ENCODE results near the gene ARL4D.
"Not testable (repeated sequence)": the region's sequence is repeated elsewhere in the genome, so short reads cannot be mapped to it uniquely, and the experiment has no call there.

Gene ARL4D

DNA sequence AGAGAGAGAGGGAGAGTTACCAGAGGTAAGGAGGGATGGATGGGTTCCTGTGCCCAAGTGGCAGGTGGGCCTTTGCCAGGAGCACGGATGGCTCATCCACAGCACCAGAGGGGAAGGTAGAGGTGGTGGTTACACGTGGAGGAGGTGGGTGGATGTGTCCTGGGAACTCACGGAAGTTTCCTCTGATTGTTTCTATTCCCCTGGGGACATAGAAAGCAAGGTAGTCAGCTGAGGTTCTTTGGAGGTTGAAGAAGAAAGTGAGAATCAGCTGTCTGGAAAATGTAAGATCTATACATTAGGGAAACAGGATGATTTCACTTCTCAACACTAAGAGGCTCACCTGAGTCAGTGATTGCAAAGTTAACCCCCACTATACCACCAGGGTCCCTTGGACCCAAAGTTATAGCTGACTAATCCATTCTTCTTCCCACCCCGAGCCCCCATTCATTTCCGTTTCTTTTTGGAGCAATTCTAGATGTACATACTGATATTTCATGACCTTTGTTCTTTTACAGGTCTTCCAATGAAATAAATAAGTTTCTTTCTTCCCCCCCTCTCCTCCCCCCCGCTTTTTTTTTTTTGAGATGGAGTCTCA lies 27.5 kb upstream of the ARL4D start:
- DNase-seq: no peak

DNA sequence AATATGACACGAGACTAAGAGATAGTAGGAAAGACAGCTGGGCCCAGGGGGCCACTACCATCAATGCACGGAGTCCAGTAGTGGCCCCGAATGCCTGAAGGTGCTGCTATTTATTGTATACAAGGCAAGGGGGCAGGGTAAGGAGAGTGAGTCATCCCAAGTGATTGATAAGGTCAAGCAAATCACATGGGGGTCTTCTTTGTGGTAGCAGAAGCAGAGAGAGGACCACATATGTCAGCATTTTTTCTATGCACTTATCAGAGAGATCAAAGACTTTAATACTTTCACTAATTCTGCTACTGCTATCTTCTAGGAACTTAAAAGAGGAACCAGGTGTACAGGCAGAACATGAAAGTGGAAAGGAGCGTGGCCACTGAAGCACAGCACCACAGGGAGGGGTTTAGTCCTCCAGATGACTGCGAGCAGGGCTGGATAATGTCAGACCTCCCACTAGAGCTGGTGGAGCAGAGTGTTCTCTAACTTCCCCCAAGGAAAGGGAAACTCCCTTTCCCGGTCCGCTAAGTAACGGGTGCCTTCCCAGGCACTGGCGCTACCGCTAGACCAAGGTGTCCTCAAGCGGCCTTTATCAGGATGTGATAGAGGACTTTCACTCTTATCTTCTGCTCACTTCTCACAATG lies 26.4 kb upstream of the ARL4D start:
- DNase-seq: no peak

DNA sequence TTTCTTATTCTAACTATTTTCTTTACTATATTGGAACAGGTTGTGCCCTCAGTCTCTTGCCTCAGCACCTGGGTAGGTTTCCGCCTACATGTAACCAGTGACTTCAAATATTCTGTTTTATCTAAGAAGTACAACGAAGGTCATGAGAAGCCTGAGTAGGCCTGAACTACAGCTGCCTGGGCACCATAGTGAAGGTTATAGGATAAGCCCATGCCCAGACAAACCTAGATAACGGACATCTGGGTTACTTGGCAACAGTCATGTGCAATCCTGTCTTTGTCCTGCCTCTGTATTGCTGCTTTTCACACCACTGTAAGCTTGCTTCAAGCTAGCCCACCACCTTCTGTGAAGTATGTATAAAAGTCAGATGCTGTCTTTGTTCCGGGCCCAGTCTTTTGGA lies 25.4 kb upstream of the ARL4D start:
- no peak for DNase-seq

DNA sequence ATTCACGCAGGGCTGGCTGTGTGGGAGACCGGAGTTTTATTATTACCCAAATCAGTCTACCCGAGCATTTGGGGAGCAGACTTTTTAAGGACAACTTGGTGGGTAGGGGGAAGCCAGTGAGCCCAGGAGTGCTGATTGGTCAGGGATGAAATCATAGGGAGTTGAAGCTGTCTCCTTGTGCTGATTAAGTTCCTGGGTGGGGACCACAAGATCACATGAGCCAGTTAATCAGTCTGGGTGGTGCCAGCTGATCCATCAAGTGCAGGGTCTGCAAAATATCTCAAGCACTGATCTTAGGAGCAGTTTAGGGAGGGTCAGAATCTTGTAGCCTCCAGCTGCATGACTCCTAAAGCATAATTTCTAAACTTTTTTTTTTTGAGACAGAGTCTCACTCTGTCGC lies 22.9 kb upstream of the ARL4D start:
- not testable (repeated sequence) for DNase-seq

DNA sequence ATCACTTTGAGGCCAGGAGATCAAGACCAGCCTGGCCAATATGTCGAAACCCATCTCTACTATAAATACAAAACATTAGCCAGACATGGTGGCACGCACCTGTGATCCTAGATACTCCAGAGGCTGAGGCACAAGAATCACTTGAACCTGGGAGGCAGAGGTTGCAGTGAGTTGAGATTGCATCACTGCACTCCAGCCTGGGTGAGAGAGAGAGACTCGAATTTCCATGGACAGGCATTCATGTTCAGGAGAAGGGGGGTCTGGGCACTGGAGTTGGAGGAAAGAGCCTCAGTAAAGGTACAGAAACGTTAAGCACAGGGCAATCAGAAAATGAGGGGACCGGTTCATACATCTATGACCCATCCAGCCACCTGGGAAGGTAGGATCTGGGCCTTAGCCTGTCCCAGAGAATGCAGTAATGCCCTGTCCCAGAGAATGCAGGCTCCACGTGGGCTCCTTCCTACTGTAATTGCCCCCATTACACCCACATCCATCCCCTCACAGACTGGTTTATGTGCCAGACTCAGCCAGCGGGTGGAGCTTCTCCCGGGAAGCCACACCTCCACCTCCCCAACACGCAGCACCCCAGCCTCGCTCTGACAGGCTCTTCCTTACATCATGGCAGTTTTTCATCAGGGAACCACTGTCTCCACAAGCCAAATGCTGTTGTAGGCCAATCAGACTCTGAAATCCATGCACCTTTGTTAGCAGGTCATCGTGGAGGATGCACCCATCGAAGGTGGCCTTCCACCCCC lies 21.6 kb upstream of the ARL4D start:
- DNase-seq: no peak

DNA sequence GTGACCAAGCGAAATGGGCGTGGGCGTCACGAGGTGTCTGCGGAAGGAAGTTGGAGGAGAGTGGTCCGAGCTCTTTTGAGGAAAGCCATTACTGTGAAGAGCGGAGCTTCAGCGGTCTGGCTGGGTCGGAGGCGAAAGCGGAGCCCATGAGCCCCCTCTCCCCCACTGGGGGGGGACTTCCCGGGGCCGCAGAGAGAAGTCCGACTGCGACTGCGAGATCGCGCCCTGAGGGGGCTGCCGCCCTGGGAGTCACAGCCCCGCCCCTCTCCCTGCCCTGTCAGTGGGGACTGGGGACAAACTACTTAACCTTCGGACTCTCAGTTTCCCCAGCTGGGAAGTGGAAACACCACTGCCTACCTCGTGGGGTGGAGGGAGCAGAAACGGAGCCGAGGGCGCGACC lies 20.0 kb upstream of the ARL4D start:
- no peak for DNase-seq

DNA sequence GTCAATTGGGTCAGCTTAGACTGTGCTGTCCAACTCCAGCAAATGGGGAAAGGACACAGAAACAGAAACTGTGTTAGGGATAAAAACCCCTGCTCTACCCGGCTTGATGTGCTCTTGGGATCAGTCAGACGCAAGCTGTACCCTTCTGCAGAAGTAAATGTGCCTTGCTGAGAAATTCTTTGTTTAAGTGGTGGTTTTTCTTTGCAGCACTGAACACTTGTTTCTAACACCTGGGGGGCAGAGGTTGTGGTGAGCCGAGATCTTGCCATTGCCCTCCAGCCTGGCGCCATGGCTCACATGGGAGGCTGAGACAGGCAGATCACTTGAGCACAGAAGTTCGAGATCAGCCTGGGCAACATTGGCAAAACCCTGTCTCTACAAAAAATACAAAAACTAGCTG lies 18.5 kb upstream of the ARL4D start:
- DNase-seq: no peak

DNA sequence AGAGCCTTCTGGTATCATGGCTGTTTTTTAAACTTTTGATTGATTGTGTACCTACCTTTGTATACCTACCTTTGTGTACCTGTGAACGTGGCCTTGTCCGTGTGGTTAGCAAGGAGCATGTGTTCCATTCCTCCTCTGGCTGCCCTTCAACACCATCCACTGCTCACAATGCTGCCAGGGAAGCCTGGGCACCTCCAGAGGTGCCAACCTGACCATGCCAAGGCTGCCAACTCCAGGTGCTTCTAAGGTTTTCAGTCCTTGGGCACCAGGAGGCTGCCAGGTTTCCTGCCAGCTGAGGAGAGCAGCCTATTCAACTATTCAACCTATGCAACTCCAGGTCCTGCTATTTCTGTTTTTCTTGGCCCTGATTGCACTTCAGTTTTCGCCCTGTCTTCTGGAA lies 17.6 kb upstream of the ARL4D start:
- DNase-seq: no peak

DNA sequence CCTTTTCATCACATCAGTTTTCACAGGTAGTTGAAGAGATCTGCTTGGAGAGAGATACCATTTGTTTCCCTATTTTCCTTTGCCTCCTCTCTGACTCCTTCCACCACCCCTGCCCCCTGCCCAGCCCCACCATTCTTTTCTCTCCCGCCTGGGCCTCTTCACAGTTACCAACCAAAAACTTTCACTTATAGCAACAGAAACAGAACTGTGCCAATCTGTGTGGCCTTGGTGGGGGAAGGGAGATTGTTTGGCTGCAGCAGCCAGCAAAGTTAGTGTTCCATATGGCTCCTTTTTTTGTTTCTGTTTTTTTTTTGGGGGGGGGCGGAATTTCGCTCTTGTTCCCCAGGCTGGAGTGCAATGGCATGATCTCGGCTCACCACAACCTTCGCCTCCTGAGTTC lies 17.2 kb upstream of the ARL4D start:
- DNase-seq: no peak

DNA sequence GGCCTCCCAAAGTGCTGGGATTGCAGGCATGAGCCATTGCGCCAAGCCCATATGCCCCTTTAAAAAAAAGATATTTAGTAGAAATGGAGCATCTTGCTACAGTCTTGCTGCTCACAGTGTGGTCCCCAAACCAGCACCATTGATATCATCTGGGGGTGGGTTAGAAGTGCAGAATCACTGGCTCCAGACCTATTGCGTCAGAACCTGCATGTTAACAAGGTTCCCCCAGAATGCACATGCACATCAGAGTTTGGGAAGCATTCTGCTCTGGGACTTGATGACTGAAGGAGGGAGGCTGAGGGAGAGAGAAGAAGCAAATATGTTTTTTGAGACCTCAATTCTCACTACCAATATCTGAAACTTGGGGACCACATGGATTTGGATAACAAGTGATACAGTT lies 16.0 kb upstream of the ARL4D start:
- no peak for DNase-seq

DNA sequence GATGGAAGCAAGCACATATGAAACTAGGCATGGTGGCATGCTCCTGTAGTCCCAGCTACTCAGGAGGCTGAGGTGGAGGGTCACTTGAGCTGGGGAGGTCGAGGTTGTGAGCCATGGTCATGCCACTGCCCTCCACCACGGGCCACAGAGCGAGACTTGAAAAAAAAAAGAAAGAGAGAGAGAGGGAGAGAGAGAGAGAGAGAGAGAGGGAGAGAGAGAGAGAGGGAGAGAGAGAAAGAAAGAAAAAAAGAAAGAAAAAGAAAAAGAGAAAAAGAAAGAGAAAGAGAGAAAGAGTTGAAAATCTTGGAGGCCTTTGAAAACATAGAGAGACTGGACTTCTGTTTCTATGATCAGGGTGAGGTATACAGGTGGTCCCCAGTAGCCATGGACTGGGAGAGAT lies 15.4 kb upstream of the ARL4D start:
- DNase-seq: no peak

DNA sequence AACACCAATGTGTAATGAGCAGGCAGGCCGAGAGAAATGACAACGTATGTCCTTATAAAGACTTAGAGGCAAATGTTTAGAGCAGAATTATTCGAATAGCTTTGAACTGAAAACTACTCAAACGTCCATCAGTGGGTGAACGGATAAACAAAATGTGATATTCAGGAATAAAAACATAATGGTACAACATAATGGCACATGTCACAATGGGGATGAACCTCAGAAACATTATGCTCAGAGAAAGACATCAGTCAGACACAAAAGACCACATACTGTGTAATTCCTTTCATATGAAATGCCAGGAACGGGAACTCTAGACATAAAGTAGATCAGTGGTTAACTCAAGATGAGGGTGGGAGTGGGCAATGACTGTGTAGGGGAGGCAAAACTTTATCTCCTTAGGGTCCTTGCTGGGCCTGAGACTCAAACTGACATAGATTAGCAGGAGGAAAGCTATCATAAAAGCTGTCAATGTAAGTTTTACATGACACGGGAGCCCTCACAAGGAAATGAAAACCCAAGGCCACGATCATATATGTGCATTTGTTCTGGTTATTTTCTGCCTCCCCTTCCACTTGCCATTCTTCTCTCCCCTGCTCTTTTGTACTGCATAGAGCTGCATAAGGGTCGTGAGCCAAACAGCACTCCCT lies 14.8 kb upstream of the ARL4D start:
- no peak for DNase-seq

DNA sequence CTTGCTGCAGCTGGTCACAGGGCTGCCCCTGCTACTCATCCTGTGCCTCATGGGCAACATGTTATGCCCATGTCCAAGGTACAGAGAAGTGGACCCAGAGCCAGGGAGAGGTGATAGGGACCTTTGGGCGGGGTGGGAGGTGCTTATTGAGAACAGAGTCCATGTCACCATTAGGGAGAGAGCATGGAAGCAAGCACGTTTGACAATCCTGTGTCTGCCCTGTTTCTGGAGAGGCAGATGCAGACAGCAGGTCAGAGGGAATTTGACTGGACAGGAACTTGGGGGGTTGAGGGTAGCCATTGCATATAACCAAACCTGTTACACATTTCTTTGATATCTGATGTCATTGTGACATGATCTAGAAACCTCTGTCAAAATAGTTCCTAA lies 14.3 kb upstream of the ARL4D start:
- DNase-seq: no peak

DNA sequence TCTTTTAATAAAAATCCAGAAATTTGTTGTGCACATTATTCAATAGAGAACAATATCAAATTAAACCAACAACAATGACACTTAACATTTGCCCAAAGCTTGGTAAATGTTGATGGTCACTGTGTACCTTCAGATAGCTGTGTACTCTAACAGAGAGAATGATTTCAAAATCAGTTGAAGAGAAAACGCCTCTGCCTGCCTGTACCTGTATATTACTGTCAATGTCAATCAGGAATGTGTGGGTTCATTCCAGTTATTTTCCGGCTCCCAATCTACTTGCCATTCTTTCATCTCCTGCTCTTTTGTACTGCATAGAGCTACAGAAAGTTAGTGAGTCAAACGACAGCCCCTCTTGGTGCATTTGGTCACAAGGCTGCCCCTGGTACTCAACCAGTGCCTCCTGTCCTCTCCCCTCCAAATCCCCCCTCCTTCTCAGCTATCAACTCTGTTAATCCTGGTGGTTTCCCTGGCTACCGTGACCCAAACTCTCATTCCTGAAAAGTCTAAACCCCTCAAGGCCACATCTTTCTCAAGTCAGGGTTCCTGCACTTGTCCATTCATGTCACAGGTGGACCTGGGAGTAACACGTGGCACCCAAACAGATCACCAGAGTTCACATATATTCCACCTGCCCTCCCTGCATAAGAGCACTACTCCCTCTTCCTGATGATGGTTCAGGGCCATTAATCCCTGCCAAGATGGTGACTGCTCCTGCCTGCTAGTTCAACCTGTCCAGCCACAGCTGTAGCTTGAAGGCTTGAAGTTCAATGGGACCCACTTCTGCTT lies 13.6 kb upstream of the ARL4D start:
- no peak for DNase-seq

DNA sequence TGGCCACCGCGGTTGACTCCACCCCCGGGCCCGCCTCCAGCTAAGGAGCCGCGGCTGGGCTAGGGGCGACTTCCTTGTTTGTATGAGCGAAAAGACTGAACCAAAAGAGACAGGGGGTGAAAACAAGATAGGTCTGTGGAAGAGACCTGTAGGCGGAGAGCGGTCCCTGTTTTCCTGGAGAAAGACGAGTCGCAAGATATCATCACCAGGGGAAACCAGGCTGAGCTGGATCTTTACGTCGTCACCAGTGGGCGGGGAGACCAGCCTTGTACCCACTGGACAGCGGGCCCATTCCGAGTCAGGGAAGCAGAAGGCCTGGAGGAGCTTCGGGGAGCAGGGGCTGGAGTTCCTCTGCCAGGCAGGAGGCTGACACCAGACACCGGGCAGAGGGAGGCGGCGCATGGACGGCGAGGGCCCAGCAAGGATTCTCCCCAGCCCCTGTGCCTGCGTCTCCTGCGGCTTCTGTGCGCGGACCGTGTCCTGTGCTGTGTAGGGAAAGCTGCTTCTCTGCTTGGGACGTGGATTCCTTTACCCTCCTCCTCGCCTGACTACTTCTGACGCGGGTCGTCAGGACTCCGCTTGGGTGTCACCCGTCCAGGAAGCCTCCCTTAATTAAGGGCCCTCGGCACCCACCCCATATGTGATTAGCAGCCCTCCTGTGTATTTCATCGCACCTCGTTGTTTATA lies 10.3 kb upstream of the ARL4D start:
- DNase-seq: peak; percentile 73

DNA sequence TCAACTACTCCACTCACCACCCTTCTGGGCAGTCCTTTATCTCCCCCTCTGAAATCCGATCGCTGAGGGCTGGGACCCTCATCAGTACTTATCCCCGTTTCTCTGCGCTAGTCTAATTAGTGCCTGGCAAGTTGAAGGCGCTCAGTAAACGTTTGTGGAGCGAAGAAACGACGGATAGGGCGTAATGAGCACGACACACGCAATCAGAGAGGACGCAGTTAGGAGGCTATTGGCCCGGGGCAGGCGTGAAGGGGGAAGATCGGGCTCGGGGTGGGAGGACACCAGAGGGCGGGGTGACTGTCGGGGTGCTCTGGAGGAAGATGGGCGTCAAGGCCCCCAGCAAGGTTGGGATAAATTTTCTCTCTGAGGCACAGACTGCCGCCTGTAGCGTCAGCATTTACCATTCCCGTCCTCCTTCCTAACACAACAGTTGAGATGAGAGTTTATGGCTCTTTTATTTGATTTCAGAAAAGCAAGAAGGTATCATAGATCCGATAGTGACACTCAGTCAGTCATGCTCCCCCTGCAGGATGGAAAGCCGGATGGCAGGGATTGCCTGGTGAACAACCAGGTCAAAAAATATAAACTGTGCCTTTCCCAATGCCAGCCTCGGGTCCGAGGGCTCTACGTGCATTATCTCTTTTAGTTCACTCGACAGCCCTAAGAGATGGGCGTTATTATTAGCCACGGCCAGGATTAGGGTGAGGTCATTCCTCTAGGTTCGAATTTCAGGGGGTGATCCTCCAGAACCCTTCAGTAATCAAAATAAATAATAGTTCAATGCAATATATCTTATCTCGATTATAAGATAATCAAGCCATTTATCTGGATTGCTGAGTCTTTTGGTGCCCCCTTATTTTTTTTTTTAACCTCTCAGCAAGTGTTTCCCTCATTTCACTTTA lies 9.5 kb upstream of the ARL4D start:
- peak; percentile 51 for DNase-seq

DNA sequence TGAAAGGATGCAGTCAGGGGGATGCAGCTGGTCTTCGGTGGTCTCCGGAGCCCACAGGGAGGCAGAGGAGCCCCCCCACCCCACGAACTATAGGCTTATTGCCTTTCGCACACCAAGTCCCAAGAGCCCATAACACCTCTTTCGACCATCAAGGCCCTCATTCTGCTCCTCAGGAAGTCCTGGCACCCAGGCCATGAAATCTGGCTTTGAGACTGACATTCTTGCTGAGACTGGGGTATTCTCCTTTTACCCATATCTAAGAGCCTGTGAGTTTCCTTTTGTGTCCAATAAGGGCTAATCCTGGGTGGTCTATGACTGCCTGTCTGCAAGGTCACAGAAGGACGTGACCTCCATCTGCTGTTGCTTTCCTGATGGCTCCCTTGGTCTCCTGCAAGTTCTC lies 6.4 kb upstream of the ARL4D start:
- no peak for DNase-seq

DNA sequence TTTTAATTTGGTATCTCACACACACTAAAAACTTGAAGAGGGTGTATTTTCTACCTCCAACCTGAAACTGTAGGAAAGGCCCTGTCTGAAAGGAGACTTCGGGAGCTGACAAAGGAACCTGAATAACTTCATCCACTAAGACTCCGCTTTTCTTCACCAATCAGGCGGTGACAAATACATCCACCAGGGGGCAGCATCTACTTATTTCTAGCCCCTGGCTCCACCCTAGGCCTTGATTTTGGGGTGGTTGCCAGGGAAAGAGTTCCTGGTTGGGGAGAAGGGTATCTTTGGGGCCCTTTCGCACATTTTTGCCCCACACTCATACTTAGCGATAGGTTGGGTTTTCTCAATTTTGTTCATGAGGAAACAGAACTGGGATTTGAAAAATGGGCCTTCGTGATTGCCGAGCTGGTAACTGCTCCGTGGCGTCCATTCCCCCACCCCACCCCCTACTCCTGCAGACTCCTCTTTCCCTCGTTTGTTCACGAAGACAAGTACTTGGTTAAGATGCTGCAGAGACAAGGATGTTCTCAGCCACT lies 4.8 kb upstream of the ARL4D start:
- DNase-seq: no peak

DNA sequence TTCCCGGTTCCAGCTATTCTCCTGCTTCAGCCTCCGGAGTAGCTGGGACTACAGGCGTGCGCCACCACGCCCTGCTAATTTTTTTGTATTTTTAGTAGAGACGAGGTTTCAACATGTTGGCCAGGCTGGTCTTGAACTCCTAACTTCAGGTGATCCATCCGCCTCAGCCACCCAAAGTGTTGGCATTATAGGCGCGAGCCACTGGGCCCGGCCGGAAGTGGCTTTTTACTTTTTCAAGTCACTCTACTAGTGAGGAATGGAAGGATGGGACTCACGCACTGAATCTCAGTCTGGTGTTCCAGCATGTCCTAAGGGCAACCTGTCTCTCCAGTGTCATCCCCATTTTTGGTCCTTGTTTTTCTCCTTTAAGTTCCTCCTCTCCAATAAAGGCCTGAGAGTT lies 4.1 kb upstream of the ARL4D start:
- DNase-seq: not testable (repeated sequence)

DNA sequence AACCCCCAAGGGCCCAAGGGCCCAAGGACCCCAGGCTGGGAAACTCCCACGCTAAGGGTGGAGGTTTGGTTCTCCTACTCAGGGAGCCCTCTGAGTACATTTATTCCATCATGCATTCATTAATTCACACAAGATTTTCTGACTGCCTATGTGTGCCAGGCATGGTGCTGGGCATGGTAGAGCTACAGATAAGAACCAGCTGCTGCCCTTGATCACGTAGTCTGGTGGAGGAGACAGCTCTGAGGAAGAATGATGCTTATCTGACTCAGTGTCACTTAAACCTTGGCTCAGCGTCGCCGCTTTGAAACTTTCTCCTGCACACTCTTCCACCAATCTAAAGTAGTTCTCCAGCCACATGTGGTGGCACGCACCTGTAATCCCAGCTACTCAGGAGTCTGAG lies 3.6 kb upstream of the ARL4D start:
- no peak for DNase-seq

DNA sequence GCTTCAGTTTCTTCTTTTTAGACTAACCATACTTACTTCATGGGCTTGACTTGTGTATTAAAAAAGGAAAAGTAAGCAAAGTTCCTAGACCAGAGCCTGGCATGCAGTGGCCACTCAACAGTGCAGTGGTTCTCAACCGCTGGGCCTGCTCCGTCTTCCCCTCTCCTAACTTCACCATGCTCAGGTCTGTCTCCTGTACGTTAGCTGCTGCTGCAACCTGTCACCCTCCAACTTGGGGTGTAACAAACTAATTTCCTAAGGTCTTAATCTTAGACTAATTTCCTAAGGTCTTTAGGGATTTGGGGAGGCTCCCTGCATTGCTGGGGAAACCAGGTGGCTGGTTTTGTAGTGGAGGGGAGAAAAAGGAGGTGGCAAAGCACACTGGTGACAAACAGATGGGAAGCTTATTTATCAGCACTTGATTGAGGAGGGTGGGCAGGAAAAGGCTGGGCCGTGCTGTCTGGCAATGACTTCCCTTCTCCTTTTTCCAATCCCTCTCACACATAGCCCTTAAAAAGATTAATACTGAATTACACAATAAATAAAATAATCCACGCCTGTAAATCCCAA lies 2.2 kb upstream of the ARL4D start:
- DNase-seq: no peak
